ACHN (cell line): Measurements from ENCODE around the gene NOSIP.

Source experiments
- DNase-seq: peaks from one replicate; pipeline ENCODE4 v3.0.0-alpha.2; 2015
- in situ Hi-C: cut with HindIII; loops from 2 replicates; pipeline ENCODE4 v1.10.0; 2017; ENCODE audit warnings: low sequenced_read_pairs, low pct_ligation_motif_present, low pct_unique_long_range_greater_than_20kb

Gene NOSIP

DNA sequence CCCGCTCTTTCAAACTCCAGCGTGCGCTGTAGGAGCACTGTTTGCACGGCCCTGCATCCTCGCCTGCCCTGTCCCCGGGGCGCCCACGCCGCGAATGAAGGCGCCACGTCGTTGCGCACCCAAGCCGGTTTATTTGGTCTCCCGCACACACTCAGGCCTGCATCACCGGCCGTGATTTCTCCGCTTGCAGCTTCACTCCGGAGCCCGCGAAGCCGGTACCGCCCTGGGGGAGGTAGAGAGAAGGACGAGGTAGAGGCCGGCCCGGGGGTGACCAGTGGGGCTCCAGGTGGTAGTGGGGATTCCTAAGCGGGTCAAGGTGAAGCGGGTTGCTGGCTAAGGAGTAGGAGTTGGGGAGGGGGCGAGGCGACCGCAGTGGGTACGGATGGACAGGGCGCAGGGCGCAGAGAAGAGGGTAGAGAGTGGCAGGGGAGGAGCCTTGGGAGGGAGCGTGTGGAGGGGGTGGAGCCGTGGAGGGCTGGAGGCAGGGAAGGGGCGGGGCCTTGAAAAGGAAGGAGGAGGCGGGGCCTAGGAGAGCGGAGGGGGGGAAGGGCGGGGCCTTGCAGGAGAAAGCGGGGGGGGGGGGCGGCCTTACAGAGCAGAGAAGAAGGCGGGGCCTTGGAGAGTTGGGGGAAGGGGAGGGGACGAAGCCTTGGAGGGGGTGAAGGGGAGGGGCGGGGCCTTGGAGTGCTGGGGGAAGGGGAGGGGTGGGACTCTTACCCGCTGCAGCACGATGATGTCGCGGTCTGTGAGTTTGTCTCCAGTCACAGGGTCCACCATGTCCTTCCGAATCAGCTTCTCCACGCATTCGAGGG is 24.6 kb downstream of the NOSIP start:
- peak; percentile 42 for DNase-seq
- in situ Hi-C loops, result no loop called here

DNA sequence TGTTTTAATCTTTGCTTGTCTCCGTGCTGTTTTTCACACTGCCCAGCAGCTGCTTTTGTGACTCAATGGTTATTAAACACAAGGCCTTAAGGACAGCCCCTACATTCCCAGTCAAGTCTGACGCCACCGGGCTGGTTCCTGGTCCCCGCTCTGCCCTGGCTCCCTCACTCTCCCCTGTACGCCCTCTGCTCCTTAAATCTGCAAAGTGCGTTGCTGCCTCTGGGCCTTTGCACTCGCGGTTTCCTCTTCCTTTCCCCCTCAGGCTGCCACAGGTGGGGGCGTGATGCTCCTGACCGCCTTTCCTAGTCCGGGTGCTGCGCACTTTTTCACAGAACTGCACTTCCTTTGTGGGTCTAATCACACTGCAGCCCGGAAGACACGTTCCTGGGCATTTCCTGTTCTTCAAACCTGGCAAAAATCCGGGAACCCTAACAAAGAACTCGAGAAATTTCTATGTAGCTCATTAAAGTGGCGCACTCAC is 25.6 kb downstream of the NOSIP start:
- in situ Hi-C loops, result no loop called here
- DNase-seq, result no peak

DNA sequence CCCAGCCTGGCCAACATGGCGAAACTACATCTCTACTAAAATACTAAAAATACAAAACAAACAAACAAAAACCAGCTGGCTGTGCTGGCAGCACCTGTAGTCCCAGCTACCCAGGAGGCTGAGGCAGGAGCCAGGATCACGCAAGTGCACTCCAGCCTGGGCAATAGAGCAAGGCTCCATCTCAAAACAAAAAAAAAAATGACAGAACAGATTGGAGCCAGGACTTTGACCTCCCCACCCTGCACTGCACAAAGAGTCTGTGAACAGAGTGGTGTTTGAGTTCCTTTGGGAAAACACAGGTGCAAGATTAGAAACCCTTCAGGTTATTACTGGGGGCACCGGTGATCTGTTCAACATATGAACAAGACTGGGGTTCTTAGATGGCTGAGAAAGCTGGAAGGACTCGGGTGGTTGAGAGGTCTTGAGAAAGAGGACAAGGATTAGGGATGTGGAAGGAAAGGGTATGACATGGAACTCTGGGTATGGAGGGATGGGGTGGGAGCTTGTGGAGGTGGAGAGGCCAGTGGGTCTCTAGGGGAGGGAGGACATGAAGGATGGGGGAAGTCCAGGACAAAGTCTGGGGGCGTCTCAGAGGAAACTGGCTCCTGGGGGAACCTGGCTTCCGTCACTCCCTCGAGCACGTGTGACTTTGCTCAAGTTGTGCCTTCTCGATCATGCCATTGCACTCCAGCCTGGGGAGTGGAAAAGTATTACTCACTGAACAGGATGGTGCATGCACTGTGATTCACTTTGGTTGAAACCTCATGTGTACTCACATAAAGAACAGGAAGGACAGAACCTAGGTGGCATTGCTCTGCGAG is 26.7 kb downstream of the NOSIP start:
- no peak for DNase-seq

DNA sequence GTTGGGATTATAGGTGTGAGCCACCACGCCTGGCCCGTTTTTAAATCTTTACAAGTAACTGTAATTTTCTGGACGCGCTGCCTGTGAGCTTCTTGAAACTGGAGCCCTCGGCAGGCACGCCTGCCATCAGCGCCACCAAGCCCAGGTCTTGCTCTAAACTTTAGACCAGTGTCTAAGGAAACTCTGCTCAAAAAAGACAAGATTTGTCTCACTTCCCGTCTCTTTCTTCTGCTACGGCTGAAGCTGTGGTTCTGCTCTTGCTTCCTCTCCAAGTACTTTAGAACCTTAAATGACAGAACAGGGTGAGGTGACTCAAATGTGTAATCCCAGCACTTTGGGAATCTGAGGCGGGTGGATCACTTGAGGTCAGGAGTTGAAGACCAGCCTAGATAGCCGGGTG is 27.6 kb downstream of the NOSIP start:
- in situ Hi-C loops, result no loop called here
- DNase-seq, result no peak

More for the DNA sequence above, 26.7 kb downstream of the NOSIP start:
- in situ Hi-C loops, result no loop called here

DNA sequence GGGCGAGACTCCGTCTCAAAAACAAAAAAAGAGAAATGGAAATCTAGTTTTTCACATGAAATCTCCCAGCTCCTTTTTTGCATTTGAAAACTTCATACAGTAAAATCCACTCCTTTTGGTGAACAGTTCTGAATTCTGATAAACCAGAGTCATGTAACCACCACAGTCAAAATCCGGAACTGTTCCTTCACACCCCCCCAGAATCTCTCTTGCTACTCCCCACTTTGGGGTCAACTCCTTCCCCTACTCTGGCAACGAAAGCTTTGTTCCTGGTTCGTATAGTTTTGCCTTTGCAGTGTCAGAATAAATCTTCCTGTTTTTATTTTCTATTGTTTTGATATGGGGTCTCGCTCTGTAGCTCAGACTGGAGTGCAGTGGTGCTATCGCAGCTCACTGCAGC is 28.8 kb downstream of the NOSIP start:
- DNase-seq, result no peak
- in situ Hi-C loops, result no loop called here

DNA sequence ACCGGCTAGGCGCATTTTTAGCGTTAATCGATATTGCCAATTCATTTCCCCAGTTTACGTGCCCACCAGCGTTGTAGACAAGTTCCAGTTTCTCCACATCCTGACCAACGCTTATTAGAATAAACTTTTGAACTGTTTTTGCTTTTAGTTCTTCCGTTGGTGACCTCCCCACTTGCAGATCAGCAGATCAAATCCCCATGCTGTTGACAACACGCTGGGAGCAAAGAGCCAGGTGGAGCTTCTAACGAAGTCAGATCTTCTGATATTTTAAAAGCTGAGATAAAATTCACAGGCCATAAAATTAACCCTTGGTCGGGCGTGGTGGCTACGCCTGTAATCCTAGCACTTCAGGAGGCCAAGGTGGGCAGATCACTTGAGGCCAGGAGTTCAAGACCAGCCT is 31.3 kb downstream of the NOSIP start:
- in situ Hi-C loops, result no loop called here
- no peak for DNase-seq

DNA sequence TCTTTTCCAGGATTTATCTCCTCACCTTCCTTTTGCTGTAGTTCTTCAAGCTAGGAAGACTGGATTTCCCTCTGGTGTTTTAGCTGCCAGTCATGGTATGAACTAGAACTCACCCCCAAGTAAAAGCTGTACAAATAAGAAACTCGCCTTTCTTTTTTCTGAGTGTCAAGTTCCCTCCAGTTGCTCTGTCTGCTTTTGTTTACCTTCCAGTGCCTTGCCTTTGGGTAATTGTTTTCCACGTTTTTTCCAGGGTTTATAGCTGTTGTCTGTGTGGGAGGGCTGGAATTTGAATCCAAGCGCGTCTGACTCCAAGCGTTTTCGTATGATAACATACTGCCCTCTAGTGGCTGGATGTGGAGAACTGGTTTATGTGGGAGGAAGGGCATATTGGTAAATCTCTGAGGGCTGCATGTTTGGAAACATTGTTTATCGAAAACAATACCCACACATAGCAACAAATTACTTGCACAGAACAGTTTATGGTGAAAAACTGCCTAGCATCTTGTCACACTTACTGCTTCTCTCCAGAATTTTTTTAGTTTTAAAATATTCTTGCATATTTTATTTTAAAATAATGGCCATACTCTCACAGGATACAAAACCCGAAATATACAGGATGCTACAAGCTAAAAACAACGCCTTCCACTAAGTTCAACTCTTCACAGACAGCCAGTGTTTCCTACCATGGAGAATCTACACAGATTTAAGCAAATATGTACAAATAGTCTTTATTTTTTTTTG is 33.4 kb downstream of the NOSIP start:
- in situ Hi-C loops, result no loop called here
- peak; percentile 85 for DNase-seq

DNA sequence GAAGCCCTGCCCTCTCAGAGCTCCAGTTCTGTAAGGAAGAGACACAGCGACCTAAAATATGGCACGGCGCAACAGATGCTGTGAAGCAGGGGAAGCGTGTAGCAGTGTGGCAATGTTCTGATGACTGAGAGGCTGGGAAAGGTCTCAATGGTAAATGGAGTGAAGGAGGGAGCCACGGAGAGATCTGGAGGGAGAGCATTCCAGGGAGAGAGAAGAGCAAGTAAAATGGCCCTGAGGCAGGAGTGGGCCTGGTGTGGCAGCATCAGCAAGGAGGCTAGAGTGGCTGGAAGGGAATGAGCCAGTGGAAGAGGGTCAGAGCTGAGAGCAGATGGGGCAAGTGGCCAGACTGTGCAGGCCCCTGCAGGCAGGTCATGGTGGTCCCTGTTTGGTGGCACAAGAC is 36.2 kb downstream of the NOSIP start:
- in situ Hi-C loops, result no loop called here
- DNase-seq, result no peak

DNA sequence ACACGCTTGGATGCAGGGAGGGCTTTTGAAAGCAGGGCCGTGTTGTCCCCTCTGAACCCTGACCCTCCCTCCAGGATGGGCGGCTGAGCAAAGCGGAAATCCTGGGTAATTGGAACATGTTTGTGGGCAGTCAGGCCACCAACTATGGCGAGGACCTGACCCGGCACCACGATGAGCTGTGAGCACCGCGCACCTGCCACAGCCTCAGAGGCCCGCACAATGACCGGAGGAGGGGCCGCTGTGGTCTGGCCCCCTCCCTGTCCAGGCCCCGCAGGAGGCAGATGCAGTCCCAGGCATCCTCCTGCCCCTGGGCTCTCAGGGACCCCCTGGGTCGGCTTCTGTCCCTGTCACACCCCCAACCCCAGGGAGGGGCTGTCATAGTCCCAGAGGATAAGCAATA is 37.3 kb downstream of the NOSIP start:
- in situ Hi-C loops, result no loop called here
- no peak for DNase-seq

DNA sequence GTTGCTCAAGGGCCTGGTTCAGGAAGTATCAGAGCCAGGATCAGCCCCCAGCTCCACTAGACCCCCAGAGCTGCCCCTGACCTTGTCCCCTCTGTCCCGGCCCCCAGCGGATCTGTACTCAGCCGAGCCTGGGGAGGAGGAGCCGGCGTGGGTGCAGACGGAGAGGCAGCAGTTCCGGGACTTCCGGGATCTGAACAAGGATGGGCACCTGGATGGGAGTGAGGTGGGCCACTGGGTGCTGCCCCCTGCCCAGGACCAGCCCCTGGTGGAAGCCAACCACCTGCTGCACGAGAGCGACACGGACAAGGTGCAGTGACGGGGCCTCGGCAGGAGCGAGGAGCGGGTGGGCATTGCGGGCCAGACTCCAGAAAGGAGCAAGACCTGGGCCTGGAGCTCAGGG is 37.9 kb downstream of the NOSIP start:
- in situ Hi-C loops, result no loop called here
- no peak for DNase-seq

DNA sequence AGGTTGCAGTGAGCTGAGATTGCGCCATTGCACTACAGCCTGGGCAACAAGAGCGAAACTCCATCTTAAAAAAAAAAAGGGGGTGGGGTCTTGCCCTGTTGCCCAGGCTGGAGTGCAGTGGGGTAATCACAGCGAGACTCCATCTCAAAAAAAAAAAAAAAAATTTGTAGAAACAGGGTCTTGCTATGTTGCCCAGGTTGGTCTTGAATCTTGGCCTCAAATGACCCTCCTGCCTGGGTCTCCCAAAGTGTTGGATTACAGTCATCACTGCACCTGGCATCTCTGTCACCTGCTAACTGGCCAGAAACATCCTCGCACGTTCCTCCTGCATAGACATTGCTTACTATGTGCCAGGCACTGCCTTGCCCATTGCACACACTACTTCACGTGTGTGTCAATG is 38.4 kb downstream of the NOSIP start:
- DNase-seq, result no peak
- in situ Hi-C loops, result no loop called here

DNA sequence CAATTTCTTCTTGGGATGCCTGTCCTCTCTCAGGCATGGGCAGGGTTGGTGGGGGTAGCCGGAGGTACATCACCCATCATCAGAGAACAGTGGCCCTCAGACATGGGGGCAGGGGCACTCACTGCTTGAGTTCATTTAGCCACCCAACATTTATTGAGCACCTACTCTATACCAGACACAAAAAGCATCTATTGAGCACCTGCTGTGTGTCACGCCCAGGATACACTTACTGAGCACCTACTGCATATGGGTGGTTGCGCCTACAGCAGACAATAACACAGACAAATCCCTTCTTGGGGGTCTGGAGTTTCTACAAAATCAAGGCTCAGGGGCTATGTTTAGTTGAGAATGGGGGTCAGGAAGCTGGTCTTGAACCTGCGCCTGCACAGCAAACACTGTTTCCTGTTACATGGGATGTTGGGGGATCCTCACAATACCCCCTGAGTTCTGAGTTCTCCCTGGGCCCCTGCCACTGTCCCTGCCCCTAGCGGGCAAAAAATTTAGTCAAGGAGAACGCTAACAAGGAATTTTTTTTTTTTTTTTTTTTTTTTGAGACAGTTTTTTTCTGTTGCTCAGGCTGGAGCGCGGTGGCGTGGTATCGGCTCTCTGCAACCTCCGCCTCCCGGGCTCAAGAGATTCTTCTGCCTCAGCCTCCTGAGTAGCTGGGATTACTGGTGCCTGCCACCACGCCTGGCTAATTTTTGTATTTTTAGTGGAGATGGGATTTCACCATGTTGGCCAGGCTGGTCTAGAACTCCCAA is 41.0 kb downstream of the NOSIP start:
- in situ Hi-C loops, result no loop called here
- DNase-seq, result no peak

DNA sequence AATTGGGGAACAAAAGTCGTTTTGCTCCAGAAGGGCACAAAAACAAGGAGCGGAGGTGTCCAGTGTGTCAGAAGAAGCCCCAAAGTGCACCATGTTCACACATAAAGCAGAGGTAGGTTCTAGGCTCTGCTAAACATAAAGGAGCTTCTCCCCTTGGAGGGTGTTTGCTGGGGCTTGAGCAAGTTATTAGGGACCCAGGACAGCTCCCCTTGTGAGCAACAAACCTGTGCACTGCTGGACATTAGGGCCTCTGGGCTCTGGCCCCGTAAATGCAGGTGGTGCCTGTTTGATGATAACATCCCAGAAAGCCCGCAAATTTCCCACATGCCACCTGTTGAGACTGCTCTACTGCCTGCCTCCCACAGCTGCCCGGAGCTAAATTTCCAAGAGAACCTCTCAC is 41.7 kb downstream of the NOSIP start:
- in situ Hi-C loops, result no loop called here
- DNase-seq, result no peak

DNA sequence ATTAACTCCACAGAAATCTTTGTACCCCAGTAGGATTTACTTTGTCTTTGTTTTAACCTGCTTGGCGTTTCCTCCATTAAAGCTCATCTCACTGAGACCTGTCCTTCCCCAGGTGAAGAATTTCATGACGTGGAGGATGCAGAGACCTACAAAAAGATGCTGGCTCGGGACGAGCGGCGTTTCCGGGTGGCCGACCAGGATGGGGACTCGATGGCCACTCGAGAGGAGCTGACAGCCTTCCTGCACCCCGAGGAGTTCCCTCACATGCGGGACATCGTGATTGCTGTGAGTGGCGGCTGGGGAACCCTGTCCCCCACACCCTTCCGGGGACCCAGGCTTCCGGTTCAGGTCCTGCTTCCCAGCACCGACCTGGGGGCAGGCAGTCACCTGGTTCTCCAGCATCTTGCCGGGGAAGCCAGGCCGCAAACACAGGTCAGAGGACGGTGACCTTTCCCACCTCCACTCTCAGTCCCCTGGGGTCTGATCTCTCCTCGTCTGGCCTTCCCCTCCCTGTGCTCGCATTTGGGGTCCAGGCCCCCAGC is 43.4 kb downstream of the NOSIP start:
- DNase-seq, result no peak
- in situ Hi-C loops, result no loop called here

DNA sequence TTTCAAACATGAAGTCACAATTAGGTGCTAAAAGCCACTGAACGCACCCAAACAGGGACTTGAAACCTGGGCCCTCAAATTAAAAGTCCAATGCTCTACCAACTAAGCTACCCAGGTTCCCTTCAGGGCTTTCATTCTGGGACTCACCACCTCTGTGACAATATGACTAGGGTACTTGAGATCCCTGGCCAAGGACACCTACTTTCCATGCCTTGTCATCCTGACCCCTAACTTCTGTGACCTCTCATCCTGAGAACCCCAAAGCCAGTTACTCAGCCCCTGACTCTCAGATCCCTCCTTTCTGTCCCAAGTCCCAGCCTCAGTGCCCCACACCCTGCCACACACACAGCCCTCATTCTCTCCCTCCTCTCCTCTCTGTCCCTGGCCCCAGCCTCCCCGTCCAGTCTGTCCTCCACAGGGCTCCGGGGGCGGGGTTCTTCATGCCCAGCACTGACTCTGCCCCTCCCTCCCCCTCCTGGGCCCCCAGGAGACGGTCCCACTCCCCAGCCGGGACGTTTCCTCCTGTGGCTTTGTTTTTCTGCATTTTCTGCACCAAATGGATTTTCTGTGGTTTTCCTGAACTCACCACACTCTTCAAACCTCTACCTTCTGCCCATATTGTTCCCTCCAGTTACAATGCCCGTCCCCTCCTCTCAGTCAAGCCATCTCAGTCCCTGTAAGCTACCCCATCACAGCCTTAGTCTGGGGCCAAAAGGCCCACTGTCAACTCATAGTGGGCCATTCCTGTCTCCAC is 45.5 kb downstream of the NOSIP start:
- DNase-seq, result no peak
- in situ Hi-C loops, result no loop called here

DNA sequence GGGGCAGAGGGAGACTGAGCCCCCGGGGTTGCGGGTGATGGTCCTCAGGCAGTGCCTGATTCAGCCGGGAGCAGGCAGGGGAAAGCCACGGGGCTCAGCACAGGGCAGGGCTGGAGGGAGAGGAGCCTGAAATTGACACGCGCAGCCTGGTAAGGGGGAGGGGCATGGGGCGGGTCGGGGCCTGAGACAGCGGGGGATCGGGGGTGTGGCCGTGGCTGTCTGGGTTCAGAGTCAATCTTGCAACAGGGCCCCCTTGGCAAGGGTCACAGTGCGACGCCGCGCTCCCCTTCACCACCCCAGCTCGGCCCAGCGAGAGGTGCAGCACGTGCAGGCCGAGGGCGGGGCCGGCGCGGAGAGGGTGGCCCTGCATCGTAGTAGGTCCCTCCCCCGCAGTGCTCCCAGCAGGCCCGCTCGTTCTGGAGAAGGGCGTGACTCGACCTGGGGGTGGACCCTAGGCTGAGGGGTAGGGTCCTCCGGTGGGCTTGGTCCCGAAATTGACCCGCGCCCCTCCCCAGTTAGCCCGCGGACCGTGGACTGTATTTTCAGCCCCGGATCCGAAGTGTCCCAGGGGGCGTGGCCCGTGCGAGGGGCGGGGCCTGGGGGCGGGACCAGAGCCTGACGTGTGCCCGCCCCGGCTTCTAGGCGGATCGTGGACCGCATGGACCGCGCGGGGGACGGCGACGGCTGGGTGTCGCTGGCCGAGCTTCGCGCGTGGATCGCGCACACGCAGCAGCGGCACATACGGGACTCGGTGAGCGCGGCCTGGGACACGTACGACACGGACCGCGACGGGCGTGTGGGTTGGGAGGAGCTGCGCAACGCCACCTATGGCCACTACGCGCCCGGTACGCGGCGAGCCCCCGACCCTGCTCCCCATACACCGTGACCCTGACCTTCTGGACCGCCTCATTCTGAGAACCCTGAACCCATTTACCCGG is 46.5 kb downstream of the NOSIP start:
- in situ Hi-C loops, result no loop called here
- DNase-seq, result peak; percentile 57

DNA sequence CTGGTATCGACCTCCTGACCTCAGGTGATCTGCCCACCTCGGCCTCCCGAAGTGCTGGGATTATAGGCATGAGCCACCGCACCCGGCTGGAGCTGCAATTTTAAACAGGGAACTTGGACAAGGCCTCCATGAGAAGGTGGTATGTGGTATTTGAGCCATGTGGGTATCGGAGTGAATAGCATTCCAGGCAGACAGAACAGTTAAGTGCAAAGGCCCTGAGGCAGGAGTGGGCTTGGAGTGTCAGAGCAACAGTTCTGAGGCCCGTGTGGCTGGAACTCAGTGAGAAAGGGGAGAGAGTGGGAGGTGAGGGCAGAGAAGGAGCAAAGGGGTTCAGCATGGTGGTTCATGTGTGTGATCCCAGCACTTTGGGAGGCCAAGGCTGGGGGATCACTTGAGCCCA is 49.6 kb downstream of the NOSIP start:
- in situ Hi-C loops, result no loop called here
- DNase-seq, result no peak
